Mesenchymal stem cell (in vitro differentiated cells and primary cell): ENCODE results near the gene GRID2.

ENCODE experiments used
- DNase-seq: peaks from one replicate; pipeline ENCODE4 v3.0.0-alpha.2; 2013
- H2AFZ ChIP-seq: one replicate; pipeline ENCODE4 v1.6.1; 2013; ENCODE audit warnings: low read depth, mild to moderate bottlenecking, control low read depth, inconsistent platforms, low read length, moderate library complexity
- H2AK5ac ChIP-seq: 2 replicates; pipeline ENCODE4 v1.6.1; 2013; ENCODE audit warnings: low read length, moderate library complexity, mild to moderate bottlenecking, inconsistent platforms; ENCODE audit not compliant: severe bottlenecking
- H2BK120ac ChIP-seq: one replicate; pipeline ENCODE4 v1.6.1; 2013; ENCODE audit warnings: low read depth, mild to moderate bottlenecking, inconsistent platforms, low read length, moderate library complexity
- H2BK12ac ChIP-seq, 2 experiments: one replicate each; pipeline ENCODE4 v1.6.1; 2013; ENCODE audit warnings: inconsistent platforms in 2 of 2, low read length in 2 of 2, mild to moderate bottlenecking in 2 of 2, moderate library complexity in 2 of 2, control low read depth in 1 of 2
- H2BK15ac ChIP-seq: one replicate; pipeline ENCODE4 v1.6.1; 2013; ENCODE audit warnings: mild to moderate bottlenecking, low read depth, inconsistent platforms; ENCODE audit not compliant: poor library complexity, severe bottlenecking
- H2BK5ac ChIP-seq: 2 replicates; pipeline ENCODE4 v1.6.1; 2013; ENCODE audit warnings: low read depth, mild to moderate bottlenecking, low read length, control low read depth, inconsistent platforms; ENCODE audit not compliant: poor library complexity, severe bottlenecking
- H3K14ac ChIP-seq, 2 experiments: one replicate each; pipeline ENCODE4 v1.6.1; 2013; ENCODE audit warnings: inconsistent platforms in 2 of 2, low read length in 2 of 2, control low read depth in 1 of 2, mild to moderate bottlenecking in 1 of 2, moderate library complexity in 1 of 2
- H3K18ac ChIP-seq, 2 experiments: one replicate each; pipeline ENCODE4 v1.6.1; 2013; ENCODE audit warnings: inconsistent platforms in 2 of 2, low read length in 2 of 2, control low read depth in 1 of 2, low read depth in 1 of 2, mild to moderate bottlenecking in 1 of 2
- H3K23ac ChIP-seq, 2 experiments: one replicate each; pipeline ENCODE4 v1.6.1; 2013; ENCODE audit warnings: inconsistent platforms in 2 of 2, low read length in 2 of 2, mild to moderate bottlenecking in 2 of 2, moderate library complexity in 2 of 2, control low read depth in 1 of 2
- H3K27ac ChIP-seq: 2 replicates; pipeline ENCODE4 v1.5.1; 2013; ENCODE audit warnings: mild to moderate bottlenecking, moderate library complexity, low read length, control low read depth, inconsistent platforms; ENCODE audit not compliant: poor library complexity, severe bottlenecking
- H3K27me3 ChIP-seq, 2 experiments: 2 replicates each; pipeline versions ENCODE4 v1.6.1 to v1.7.0; 2013; ENCODE audit warnings: low read length in 2 of 2, mild to moderate bottlenecking in 2 of 2, moderate library complexity in 2 of 2, control low read depth in 1 of 2, inconsistent platforms in 1 of 2; ENCODE audit not compliant: control insufficient read depth in 1 of 2, insufficient read depth in 1 of 2
- H3K36me3 ChIP-seq, 2 experiments: 2 replicates each; pipeline versions ENCODE4 v1.6.1 to v1.7.0; 2013; ENCODE audit warnings: low read length in 2 of 2, control low read depth in 1 of 2, inconsistent platforms in 1 of 2, low read depth in 1 of 2, mild to moderate bottlenecking in 1 of 2; ENCODE audit not compliant: insufficient read depth in 2 of 2, control insufficient read depth in 1 of 2
- H3K4ac ChIP-seq, 2 experiments: one replicate each; pipeline ENCODE4 v1.6.1; 2013; ENCODE audit warnings: inconsistent platforms in 2 of 2, low read length in 2 of 2, mild to moderate bottlenecking in 2 of 2, moderate library complexity in 2 of 2, control low read depth in 1 of 2, low read depth in 1 of 2
- H3K4me1 ChIP-seq: 2 replicates; pipeline ENCODE4 v1.6.1; 2013; ENCODE audit warnings: low read depth, low read length, control low read depth; ENCODE audit not compliant: control insufficient read depth, insufficient read depth
- H3K4me2 ChIP-seq: 2 replicates; pipeline ENCODE4 v1.6.1; 2013; ENCODE audit warnings: low read length, mild to moderate bottlenecking, inconsistent platforms; ENCODE audit not compliant: poor library complexity, severe bottlenecking
- H3K4me3 ChIP-seq, 2 experiments: 2 replicates each; pipeline versions ENCODE4 v1.5.1 to v1.7.0; 2013; ENCODE audit warnings: low read length in 2 of 2, mild to moderate bottlenecking in 2 of 2, control low read depth in 1 of 2, low read depth in 1 of 2; ENCODE audit not compliant: insufficient read depth in 1 of 2
- H3K79me1 ChIP-seq: replicated peaks from 2 replicates; pipeline ENCODE4 v1.6.1; 2013; ENCODE audit warnings: mild to moderate bottlenecking, control low read depth, low read length, inconsistent platforms; ENCODE audit not compliant: poor library complexity, severe bottlenecking
- H3K9ac ChIP-seq: 2 replicates; pipeline ENCODE4 v1.7.0; 2013; ENCODE audit warnings: mild to moderate bottlenecking, low read length, moderate library complexity
- H3K9me3 ChIP-seq: 2 replicates; pipeline ENCODE4 v1.7.0; 2013; ENCODE audit warnings: mild to moderate bottlenecking, low read length; ENCODE audit not compliant: control insufficient read depth
- H4K8ac ChIP-seq: one replicate; pipeline ENCODE4 v1.6.1; 2013; ENCODE audit warnings: inconsistent platforms, mild to moderate bottlenecking, low read length, moderate library complexity
- H4K91ac ChIP-seq: one replicate; pipeline ENCODE4 v1.6.1; 2013; ENCODE audit warnings: mild to moderate bottlenecking, low read length, inconsistent platforms
- WGBS: methylation state at CpG from one replicate; pipeline ENCODE4 v1.1.7; 2013; ENCODE audit warnings: mixed read lengths; 5-methylcytosine and 5-hydroxymethylcytosine counted together

GRID2 gene

DNA sequence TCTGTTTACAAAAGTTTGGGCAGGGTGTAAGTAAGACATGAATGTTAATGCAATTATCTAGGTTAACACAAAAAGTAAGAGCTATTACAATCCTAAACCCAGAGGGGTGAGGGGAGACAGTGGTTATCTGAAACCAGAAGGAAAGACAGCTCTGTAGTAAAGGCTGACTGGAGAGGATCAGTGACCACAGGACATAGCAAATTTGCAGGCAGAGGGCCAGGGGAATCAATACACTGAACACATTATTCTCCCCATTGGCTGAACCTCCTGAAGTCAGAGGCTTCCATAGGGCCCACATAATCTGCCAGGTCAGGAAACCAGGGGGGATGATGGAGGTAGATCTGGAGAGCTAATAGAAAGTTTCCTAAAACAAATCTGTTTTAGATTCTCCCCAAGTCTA, 835.4 kb downstream of the GRID2 start:
- no peak overlapping the region for H3K4ac ChIP-seq
- no peak overlapping the region for H3K18ac ChIP-seq
- H2BK15ac ChIP-seq, result no peak overlapping the region
- H3K27ac ChIP-seq, result no peak overlapping the region
- H3K9ac ChIP-seq, result no peak overlapping the region
- no peak overlapping the region for H3K4me2 ChIP-seq
- H2AFZ ChIP-seq, result no peak overlapping the region
- H3K27me3 ChIP-seq, result no peaks in the 10 kb centered on the region
- no peak overlapping the region for H3K23ac ChIP-seq
- no peak for DNase-seq
- H2BK5ac ChIP-seq, result no peak overlapping the region
- no peak overlapping the region for H4K8ac ChIP-seq
- H3K9me3 ChIP-seq, result no peaks in the 10 kb centered on the region
- no peak overlapping the region for H3K4me3 ChIP-seq
- no peak overlapping the region for H2BK120ac ChIP-seq
- no peaks in the 10 kb centered on the region for H3K36me3 ChIP-seq
- no peak overlapping the region for H2BK12ac ChIP-seq
- no peaks in the 10 kb centered on the region for H3K4me1 ChIP-seq
- H3K79me1 ChIP-seq, result no peaks in the 10 kb centered on the region
- no peak overlapping the region for H4K91ac ChIP-seq
- no peak overlapping the region for H2AK5ac ChIP-seq
- no peak overlapping the region for H3K14ac ChIP-seq

DNA sequence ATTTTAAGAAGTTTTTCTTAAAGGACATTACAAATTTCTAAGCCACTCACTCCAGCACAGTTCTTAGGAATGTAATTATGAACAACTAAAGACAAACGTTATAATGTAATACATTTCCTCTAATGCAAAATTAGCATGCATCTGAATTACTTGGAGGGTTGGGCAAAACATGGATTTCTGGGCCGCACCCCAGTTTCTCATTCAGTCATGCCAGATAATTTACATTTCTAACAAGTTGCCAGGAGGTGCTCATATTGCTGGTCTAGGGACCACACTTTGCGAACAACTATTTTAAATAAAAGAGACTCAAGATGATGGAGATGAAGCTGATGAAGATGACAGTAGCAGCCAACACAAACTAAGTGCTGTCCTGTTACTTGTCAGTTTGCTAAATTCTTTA, 840.1 kb downstream of the GRID2 start:
- no peak for DNase-seq
- Histone ChIP-seq H3K4me2 (no peak overlapping the region), H2BK120ac (no peak overlapping the region), H3K9ac (no peak overlapping the region), H3K36me3 (no peaks in the 10 kb centered on the region), H3K4me3 (no peak overlapping the region), H3K9me3 (no peaks in the 10 kb centered on the region), H2AK5ac (no peak overlapping the region), H3K14ac (no peak overlapping the region), H3K79me1 (no peaks in the 10 kb centered on the region), H4K91ac (no peak overlapping the region), H3K4me1 (no peaks in the 10 kb centered on the region), H2AFZ (no peak overlapping the region), H4K8ac (no peak overlapping the region), H2BK12ac (no peak overlapping the region), H3K27ac (no peak overlapping the region), H3K18ac (no peak overlapping the region), H2BK15ac (no peak overlapping the region), H3K23ac (no peak overlapping the region), H2BK5ac (no peak overlapping the region), H3K4ac (no peak overlapping the region), H3K27me3 (no peaks in the 10 kb centered on the region)
- WGBS, result 78% methylated on average over 3 of the region's 3 CpGs

DNA sequence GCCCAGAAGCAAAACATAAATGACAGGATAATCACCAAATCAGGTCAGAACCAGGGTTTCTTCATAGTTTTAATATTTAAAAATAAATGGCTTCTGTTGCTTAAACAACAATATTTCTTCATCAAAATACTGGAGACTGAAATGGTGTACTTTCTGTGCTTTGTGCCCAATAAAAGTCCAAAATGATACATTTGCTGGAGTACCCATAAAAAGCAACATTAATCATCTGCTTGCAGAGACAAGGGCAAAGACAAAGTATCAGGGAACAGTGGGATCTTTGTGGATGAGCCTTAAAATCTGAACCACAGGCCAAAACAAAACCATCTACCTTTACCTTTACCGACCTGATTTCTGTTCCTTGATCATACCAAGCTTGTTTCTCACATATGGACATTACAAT, 840.9 kb downstream of the GRID2 start:
- Histone ChIP-seq H3K36me3 (no peaks in the 10 kb centered on the region), H3K18ac (no peak overlapping the region), H3K4me2 (no peak overlapping the region), H3K27me3 (no peaks in the 10 kb centered on the region), H2BK120ac (no peak overlapping the region), H3K27ac (no peak overlapping the region), H3K4me3 (no peak overlapping the region), H3K9ac (no peak overlapping the region), H2BK5ac (no peak overlapping the region), H2BK12ac (no peak overlapping the region), H3K4me1 (no peaks in the 10 kb centered on the region), H2BK15ac (no peak overlapping the region), H2AK5ac (no peak overlapping the region), H3K4ac (no peak overlapping the region), H3K23ac (no peak overlapping the region), H3K14ac (no peak overlapping the region), H3K79me1 (no peaks in the 10 kb centered on the region), H2AFZ (no peak overlapping the region), H4K8ac (no peak overlapping the region), H3K9me3 (no peaks in the 10 kb centered on the region), H4K91ac (no peak overlapping the region)
- 83% methylated on average over 1 of the region's 1 CpG for WGBS
- DNase-seq, result no peak

DNA sequence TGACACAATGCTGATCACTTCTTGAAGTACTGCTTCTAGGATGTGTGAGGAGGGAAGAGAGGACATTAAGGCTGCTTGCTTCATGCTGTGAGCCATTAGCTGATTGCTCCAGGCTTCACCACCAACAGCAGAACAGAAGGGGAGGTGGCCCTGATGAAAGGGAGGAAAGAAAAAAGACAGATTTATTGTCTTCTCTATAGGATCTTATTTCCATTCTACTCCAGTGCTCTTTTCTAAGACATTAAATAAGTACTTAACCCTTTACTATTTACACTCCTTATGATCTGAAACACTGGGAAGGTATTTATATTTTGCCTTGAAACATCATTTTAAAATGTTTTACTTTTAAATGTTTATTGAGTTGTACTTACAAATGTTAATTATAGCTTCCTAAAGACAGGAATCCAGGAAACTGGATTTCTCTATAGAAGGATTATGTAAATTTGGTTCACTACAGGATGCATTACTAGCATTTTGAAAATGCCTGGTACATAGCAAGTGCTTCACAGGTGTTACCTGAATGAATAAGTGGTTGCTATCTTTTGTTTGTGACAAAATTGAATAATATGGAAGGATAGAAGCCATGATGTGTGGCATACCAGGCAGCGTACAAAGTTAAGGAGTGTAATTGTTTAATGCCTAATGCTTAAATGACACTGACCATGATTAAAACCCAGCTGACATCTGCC, 843.9 kb downstream of the GRID2 start:
- Histone ChIP-seq H3K4me3 (no peak overlapping the region), H3K9me3 (no peaks in the 10 kb centered on the region), H3K23ac (no peak overlapping the region), H3K18ac (no peak overlapping the region), H2BK5ac (no peak overlapping the region), H4K8ac (no peak overlapping the region), H3K4me2 (no peak overlapping the region), H2BK120ac (no peak overlapping the region), H3K36me3 (no peaks in the 10 kb centered on the region), H3K79me1 (no peaks in the 10 kb centered on the region), H2BK12ac (no peak overlapping the region), H3K9ac (no peak overlapping the region), H3K27me3 (no peaks in the 10 kb centered on the region), H4K91ac (no peak overlapping the region), H3K14ac (no peak overlapping the region), H2BK15ac (no peak overlapping the region), H3K27ac (no peak overlapping the region), H3K4ac (no peak overlapping the region), H2AK5ac (no peak overlapping the region), H3K4me1 (no peaks in the 10 kb centered on the region), H2AFZ (no peak overlapping the region)
- DNase-seq, result no peak
- no CpG with 5 or more reads among the region's 1 CpG for WGBS
